Peyer's patch (tissue), 4 donors: ENCODE results near the gene ASB6.

Experiments used
- CTCF ChIP-seq, 6 experiments: fragments of 450-650 bp in 4 of 6; fragments of 200-600 bp in 2 of 6; sonication (generic) in 1 of 6; IDR thresholded peaks; one replicate each; pipeline ENCODE4 v1.5.1; 2017 to 2019; ENCODE audit warnings: antibody characterized with exemption in 6 of 6, mild to moderate bottlenecking in 3 of 6, moderate library complexity in 1 of 6
- POLR2A ChIP-seq, 2 donors: fragments of 450-650 bp; IDR thresholded peaks; one replicate each; pipeline ENCODE4 v1.5.1; 2017; ENCODE audit warnings: antibody characterized with exemption in 2 of 2, mild to moderate bottlenecking in 2 of 2, moderate library complexity in 2 of 2

DNA sequence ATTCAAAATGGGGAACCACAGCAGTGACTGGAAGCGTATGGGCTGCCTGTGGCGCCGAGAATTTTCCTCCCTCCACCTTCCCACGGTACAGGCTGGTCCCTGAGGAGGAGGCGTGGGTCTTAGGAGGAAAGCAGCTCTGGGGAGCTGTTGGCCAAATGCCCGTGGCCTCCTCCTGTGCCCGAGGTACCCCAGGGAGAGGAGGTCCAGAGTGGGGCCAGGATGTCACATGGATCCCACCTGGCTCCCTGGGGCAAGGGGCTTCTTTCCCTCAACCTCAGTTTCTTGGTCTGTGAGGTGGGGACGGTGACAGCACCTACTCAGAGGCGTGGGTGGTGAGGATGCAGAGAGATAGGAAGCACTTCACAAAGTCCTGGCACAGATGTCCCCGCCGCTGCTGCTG is 40.0 kb upstream of the ASB6 start:
- no peak for TF ChIP-seq CTCF (IDR thresholded peaks at IDR 0.05)
- no peak for TF ChIP-seq POLR2A (IDR thresholded peaks at IDR 0.05)
